Glutamatergic neuron (in vitro differentiated cells): Measurements from ENCODE around the gene MTRF1. TPM values are rescaled to one million over a fixed set of nuclear protein-coding genes. Genes with fewer than 3 reads are reported as not detected.

Experiments
- DNase-seq: peaks from one replicate; pipeline ENCODE4 v3.0.0; 2022
- H3K27ac Mint-ChIP-seq: one replicate; pipeline ENCODE4 v1.8.0; 2020; ENCODE audit warnings: mild to moderate bottlenecking, mixed read lengths, inconsistent platforms; ENCODE audit not compliant: unreplicated experiment
- H3K27me3 Mint-ChIP-seq: one replicate; pipeline ENCODE4 v1.8.0; 2020; ENCODE audit warnings: mild to moderate bottlenecking, moderate library complexity, mixed read lengths, inconsistent platforms; ENCODE audit not compliant: unreplicated experiment
- H3K36me3 Mint-ChIP-seq: one replicate; pipeline ENCODE4 v1.8.0; 2020; ENCODE audit warnings: mild to moderate bottlenecking, mixed read lengths, inconsistent platforms; ENCODE audit not compliant: unreplicated experiment
- H3K4me1 Mint-ChIP-seq: one replicate; pipeline ENCODE4 v1.8.0; 2020; ENCODE audit warnings: mild to moderate bottlenecking, low read depth, mixed read lengths, inconsistent platforms; ENCODE audit not compliant: unreplicated experiment
- H3K4me3 Mint-ChIP-seq: one replicate; pipeline ENCODE4 v1.8.0; 2020; ENCODE audit warnings: mild to moderate bottlenecking, mixed read lengths, inconsistent platforms; ENCODE audit not compliant: unreplicated experiment
- H3K9me3 Mint-ChIP-seq: one replicate; pipeline ENCODE4 v1.8.0; 2020; ENCODE audit warnings: mild to moderate bottlenecking, moderate library complexity, mixed read lengths, inconsistent platforms; ENCODE audit not compliant: unreplicated experiment
- CTCF ChIP-seq: fragments of 200-600 bp; sonication (generic); IDR thresholded peaks from one replicate; pipeline ENCODE4 v1.5.0; 2021; ENCODE audit not compliant: partially characterized antibody, unreplicated experiment
- total RNA-seq: library from RNA; stranded (reverse); fragmentation: NEBNext Ultra II Directional; extraction: Animal tissue kit (Norgen Biotek cat#: 25700); gene quantifications from one replicate; pipeline ENCODE4 v1.2.1, GENCODE V29; 2021; ENCODE audit not compliant: unreplicated experiment

Gene MTRF1
- total RNA-seq, 1 donor from 2014 or later, result 15.2 TPM

- Mint-ChIP-seq H3K4me1 (no peaks in the 10 kb centered on the region), H3K9me3 (no peaks in the 10 kb centered on the region), H3K27ac (no peak overlapping the region), H3K27me3 (no peaks in the 10 kb centered on the region), H3K36me3 (no peaks in the 10 kb centered on the region), H3K4me3 (no peak overlapping the region)
- TF ChIP-seq CTCF, result no peak
- no peak for DNase-seq
Measured at GRCh38 chr13:41224113-41225110, 39.0 kb downstream of the MTRF1 start.

DNA sequence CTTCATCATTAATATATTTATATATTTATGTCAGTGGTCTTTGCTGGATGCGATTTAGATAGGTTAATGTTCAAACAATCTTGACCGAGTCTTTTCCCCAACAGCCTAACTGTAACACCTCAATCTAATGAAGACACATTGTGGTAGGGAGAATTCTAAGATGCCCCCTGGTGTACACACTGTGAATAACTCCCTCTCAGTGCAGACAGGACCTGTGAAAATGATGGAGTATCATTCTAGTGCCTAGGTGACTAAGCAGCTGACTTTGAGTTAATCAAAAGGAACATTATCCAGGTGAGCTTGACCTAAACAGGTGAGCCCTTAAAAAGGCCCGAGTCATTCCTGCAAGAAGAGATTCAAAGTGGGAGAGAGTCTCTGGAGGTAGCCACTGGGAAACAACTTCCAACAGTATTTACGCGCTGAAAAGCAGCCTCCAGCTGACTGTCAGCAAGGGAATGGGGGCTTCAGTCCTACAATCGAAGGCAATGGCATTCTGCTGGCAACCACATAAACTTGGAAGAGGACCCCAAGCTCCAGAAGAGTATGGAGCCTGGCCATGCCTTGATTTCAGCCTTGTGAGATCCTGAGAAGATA lies 41.0 kb downstream of the MTRF1 start:
- TF ChIP-seq CTCF, result peak; percentile 90

GRCh38 chr13:41220401-41220800 lies 43.0 kb downstream of the MTRF1 start:
- no peaks in the 10 kb centered on the region for H3K36me3 Mint-ChIP-seq
- no peak overlapping the region for H3K4me3 Mint-ChIP-seq
- H3K4me1 Mint-ChIP-seq, result no peaks in the 10 kb centered on the region
- no peak overlapping the region for H3K27ac Mint-ChIP-seq
- no peaks in the 10 kb centered on the region for H3K27me3 Mint-ChIP-seq
- DNase-seq, result no peak
- no peak for TF ChIP-seq CTCF
- H3K9me3 Mint-ChIP-seq, result no peaks in the 10 kb centered on the region

More for the DNA sequence above, 41.0 kb downstream of the MTRF1 start:
- Mint-ChIP-seq H3K4me3 (no peak overlapping the region), H3K27me3 (no peaks in the 10 kb centered on the region), H3K9me3 (no peaks in the 10 kb centered on the region), H3K27ac (no peak overlapping the region), H3K36me3 (no peaks in the 10 kb centered on the region), H3K4me1 (no peaks in the 10 kb centered on the region)
- peak; percentile 45 for DNase-seq

- no peak overlapping the region for H3K4me3 Mint-ChIP-seq
- H3K4me1 Mint-ChIP-seq, result no peaks in the 10 kb centered on the region
- no peaks in the 10 kb centered on the region for H3K27me3 Mint-ChIP-seq
- peaks cover 4% of the 10 kb centered on the region for H3K9me3 Mint-ChIP-seq
- no peak for DNase-seq
- no peak overlapping the region for H3K27ac Mint-ChIP-seq
- H3K36me3 Mint-ChIP-seq, result peaks cover 3% of the 10 kb centered on the region
- no peak for TF ChIP-seq CTCF
Measured at GRCh38 chr13:41216160-41216559, 47.2 kb downstream of the MTRF1 start.

DNA sequence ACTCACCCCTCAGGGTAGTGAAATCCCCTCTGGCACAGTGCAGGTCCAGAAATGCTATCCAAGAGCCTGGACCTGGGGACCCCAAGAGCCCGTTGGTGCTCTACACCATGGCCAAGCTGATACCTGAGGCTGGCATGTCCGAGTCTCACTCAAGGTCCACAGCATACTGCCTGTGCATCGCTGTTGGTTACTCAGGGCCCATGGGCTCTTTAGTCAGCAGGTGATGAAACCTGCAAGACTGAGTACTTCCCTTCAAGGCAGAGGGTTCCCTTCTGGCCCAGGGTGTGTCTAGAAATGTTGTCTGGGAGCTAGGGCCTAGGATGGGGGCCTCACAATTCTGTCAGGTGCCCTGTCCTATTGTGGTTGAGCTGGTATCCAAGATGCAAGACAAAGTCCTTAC lies 49.5 kb downstream of the MTRF1 start:
- Mint-ChIP-seq H3K27me3 (no peaks in the 10 kb centered on the region), H3K4me3 (no peak overlapping the region), H3K4me1 (no peaks in the 10 kb centered on the region), H3K27ac (no peak overlapping the region), H3K9me3 (peaks cover 4% of the 10 kb centered on the region), H3K36me3 (peaks cover 5% of the 10 kb centered on the region)
- no peak for DNase-seq
- TF ChIP-seq CTCF, result no peak
